ENCODE measurements around the gene SCYL1.

- TF ChIP-seq POLR2A (IDR thresholded peaks at IDR 0.05) (no peak), CTCF (IDR thresholded peaks at IDR 0.05) (no peak)
Measured at GRCh38 chr11:65552388-65552951, 27.6 kb downstream of the SCYL1 start.

Data from body of pancreas (tissue), 4 donors.